Activated effector memory CD4-positive, alpha-beta T cell treated with anti-CD3 and anti-CD28 coated beads, Interleukin-2, amount 50 U/mL, for 16 hours (primary cell): ENCODE measurements around the gene ZNF593OS.

ENCODE experiments used
- DNase-seq: peaks from one replicate; pipeline ENCODE4 v3.0.0-alpha.2; 2020

The ZNF593OS gene

DNA sequence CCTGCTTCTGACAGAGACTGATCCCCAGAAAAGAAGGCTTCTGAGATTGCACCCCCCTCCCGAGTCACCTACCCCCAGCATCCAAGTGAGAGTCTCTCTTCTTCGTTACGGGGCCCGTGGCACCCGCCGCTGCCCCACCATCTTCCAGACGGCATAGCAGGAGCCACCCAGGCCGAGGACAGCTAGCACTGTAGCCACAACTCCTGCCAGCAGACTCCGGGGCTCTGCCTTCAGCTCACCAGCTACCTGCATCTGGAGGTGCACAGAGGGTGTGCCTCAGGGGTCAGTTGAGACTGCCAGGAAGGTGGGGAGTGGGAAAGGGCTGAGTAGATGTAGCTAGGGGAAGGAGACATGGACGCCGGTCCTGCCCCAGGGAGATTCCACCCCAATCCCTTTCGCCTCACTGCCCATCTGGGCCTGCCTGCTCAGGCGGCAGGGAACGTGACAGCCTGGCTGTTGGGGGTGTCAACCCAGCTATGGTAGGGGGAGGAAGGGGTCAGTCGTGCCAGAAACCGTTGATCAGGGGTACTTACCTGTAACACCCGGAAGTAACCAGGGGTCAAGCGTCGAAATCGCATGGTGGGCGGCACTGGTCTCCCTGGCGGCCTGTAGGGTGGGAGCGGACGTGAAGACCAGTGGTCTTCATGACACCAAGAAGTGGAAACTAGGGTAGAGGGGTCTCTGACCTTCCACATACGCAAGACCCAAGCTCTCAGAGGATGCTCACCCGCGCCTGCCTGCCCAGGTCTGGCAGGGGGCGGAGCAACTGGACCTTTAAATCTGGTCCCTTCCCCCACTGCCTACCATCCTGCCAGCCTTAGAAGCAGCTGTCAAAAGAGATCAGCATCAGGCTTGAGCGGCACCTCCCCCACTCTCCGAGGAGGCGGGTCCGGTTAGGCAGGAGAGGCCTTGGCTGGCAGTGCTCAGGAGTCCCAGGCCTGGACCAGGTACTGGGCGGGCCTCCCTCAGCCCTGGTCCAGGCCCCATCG is at the start of gene ZNF593OS:
ZNF593OS (minus strand) TSS at position 749 of the 989 bp plus-strand sequence; CDS start at position 578, 171 bp downstream.
- DNase-seq, result no peak

DNA sequence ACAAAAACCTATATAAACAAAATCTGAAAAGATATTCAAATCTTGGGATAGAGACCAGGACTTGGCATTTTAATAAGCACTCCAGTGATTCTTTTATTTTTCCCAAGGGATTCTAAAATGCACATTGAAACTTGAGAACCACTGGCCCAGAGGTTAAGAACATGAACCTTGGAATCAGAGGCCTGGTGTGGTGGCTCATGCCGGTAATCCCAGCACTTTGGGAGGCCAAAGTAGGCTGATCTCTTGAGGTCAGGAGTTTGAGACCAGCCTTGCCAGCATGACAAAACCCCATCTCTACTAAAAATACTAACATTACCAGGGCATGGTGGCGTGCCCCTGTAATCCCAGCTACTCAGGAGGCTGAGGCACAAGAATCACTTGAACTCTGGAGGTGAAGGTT is 49.5 kb upstream of the ZNF593OS start:
- no peak for DNase-seq

DNA sequence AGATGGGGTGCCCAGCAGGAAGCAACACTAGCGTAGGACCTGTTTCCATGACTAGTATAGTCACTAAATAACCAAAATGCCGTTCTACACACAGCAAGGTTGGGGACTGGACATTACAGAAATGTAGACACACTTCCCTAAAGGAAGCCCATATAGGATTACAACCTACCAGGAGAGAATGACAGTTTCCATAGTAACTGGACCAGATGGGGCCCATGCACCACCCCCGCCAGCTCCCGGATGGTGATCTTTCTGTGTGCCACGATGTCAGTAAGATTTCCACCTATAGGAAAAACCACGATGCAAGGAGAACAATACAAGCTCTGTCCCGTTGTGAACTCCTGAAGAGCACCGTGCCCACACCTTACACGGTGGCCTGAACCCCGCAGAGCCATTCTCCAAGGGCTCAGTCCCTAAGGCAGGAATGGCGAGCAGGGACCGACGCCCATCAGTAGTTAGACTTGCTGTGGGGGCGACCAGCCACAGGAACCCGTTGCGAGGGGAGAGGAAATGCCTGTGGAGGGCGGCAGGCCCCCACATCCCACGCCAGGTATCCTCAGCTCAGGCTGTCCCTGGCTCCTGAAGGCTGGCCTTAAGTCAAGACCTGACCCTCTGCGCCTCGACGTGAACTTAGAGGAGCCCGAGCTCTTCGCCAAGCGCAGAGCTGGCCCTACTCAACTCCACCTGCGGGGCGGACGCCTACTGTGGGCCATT is 48.7 kb upstream of the ZNF593OS start:
- DNase-seq, result no peak

DNA sequence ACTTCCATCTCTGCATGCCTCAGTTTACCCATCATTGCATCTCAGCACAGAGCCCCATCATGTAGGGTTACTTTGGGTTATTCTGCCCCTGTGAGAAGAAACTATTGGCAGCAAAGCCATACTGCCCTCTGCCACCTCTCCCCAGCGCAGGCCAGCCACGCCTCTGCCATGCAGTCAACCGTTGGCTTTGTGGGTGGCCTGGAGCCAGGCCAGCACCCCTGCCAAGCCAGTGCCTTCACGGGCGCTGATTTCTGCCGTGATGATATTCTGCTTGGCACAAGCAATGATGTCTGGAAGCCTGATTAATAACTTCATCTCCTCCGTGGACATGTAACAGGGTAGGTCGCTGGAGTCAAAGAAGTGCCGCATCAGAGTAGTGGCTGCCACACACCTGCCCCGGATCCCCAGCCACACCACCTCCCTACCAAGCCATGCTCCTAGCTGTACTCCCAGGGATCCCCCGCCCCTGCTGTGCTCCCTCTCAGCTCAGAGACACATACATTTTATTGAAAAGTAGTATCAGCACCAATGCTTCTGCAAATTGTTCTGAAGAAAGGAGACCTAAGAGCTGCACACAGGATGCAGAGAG is 47.4 kb upstream of the ZNF593OS start:
- no peak for DNase-seq

DNA sequence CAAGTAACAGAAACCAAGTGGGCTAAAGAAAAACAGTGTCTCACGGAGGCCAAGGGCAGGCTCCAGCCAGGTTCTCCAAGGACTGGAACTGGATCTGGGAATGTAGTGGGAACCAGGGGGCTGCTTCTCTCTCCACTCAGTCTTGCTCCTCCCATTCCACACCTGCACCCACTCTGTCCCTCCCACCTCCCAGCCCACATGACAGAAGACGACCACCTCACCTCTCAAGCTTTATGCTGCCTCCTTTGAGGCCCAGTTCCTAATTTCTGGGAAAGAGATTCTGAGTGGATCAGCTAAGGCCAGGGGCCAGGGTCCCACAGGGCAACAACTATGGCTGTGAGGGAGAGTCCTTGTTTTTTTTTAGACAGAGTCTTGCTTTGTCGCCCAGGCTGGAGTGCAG is 43.6 kb upstream of the ZNF593OS start:
- DNase-seq, result no peak

DNA sequence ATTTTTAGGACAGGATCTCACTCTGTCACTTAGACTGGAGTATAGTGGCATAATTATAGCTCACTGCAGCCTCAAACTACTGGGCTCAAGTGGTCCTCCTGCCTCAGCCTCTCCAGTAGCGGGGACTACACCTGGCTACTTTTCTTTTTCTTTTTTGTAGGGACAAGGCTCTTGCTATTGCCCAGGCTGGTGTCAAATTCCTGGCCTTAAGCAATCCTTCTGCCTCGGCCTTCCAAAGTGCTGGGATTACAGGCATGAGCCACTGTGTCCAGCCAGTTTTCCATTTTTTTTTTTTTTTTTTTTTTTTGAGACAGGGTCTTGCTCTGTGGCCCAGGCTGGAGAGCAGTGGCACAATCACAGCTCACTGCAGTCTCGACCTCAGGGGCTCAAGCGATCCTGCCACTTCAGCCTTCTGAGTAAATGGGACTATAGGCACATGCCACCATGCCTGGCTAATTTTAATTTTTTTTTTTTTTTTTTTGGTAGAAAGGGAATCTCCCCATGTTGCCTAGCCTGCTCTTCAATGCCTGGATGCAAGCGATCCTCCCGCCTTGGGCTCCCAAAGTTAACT is 41.8 kb upstream of the ZNF593OS start:
- peak; percentile 16 for DNase-seq

DNA sequence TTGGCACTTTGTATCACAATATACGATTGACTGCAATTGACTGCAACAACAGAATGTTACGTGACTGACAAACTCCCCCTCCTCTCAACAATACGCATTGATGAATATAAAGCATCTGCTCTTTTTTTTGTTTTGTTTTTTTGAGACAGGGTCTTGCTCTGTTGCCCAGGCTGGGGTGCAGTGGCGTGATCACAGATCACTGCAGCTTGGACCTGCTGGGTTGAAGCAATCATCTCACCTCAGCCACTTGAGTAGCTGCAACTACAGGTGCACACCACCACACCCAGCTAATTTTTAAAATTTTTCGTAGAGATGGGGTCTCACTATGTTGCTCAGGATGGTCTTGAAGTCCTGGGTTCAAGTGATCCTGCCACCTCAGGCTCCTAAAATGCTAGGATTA is 41.1 kb upstream of the ZNF593OS start:
- no peak for DNase-seq

DNA sequence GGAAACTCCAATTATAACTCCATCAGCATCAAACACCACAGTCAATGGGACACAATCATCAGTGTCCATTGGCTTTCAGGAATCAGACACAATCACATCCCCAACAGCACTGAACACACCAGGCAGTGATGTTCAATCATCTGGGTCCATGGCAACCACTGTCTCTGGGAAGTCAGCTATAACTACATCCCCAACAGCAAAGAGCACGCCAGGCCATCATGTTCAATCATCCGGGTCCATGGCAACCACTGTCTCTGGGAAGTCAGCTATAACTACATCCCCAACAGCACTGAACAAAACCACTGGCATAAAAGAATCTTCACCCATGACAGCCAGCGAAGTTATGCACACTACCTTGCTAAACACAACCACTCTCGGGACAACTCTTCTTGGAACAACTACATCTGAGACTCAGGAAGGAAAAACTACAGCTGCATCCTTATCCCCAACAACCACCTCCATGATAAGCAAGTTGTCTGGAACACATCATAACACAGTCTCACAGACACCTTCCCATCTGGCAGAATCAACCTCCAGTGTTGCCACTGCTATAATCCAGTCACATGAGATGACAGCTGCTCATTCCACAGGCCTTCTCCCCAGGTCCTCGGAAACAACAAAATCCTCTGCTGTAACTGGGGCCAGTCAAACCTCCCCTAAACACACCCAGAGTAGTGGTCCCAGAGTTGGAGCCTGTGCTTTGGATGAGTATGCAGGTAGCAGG is 38.7 kb upstream of the ZNF593OS start:
- DNase-seq, result no peak

DNA sequence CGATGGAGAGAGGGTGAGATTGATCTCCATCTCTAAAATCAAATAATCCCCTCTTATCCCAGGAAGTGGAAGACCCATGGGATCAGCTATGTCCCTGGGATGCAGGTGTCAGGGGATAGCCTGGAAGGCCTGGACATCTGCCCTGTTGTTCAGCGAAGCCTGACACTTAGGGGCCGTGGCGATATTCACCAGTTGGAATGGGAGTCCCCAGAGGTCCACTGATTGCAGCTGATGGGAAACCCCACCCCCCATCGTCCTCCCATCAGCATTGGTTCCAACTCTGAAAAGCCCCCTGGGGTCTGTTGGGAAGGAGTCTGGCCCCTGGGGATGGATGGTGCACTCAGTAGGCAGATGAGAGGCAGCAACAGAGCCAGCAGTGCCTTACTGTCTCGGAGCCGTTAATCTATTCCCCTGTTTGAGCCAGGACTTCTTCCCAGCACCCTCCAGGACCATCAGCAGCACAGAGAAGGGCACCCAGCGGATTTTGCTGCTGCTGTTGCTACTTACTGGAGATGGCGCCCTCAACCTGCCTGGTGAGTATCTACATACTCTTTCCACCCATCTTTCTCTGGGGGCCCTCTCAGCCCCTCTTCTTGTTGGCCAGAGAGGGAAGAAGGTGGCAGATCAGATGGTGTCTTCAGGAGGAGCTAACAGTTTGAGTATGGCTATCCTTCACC is 32.1 kb upstream of the ZNF593OS start:
- no peak for DNase-seq

DNA sequence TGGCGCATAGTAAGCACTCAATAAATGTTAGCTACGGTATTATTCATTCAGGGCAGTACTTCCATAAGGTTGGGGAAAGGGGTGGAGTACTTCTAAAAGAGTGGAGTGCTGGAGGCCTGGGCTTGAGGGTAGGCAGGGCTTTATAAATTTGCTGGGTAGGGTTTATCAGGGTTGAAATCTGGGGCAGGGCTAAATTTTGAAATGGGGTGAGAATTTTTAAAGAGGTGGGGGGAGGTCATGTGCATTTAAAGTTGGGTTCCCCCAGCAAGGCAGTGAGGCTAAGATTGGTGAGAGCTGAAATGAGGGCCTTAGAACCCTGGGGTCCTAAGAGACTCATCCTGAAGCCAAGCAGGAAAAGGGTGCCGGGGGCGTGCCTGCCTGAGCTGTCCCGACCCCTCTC is 28.8 kb upstream of the ZNF593OS start:
- DNase-seq, result no peak

DNA sequence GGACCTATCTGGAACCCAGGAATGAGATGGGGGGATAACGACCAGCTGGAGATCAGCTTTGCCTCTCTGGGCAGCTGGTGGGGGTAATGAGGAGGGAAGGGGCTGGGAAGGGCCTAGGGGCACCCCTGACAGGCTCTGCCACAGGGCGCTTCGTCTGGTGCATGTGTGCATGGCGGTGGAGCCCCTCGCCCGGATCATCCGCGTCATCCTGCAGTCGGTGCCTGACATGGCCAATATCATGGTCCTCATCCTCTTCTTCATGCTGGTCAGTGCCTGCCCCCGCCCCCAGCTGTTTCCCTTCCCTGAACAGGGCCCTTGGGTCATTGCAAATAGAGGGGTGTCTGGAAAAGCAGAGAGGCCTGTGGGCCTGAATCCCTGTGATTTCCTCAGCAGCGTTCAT is 26.2 kb upstream of the ZNF593OS start:
- DNase-seq, result no peak

DNA sequence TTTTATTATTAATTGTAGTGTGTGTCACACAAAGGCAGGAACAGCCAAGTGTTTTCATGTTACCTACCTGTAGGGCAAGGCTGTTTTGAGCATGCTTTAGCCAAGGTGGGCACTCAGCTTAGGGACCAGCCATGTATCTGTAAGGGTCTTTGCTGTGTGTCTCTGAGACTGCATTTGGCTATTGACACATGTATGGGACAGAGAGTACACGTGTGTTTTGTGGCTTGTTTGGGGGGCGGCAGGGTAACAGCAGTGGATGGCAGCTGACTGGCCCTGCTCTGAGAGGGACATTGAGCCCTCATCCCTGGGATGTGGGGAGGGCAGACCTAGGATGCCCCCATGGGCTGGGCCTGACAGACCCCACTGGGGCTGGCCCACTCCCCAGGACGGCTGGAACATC is 25.7 kb upstream of the ZNF593OS start:
- DNase-seq, result no peak

DNA sequence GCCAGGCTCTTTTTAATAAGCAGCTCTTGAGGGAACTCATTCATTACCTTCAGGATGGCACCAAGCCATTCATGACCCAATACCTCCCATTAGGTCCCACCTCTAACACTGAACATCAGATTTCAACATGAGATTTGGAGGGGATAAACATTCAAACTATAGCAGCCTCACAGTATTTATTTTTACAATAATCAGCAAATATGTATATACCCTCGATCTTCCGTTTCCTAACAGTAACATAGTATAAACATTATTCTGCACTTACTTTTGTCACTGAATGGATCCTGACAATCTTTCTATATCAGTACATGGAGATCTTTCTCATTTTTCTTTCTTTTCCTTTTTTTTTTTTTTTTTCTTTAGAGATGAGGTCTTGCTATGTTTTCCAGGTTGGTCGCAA is 24.2 kb upstream of the ZNF593OS start:
- no peak for DNase-seq

DNA sequence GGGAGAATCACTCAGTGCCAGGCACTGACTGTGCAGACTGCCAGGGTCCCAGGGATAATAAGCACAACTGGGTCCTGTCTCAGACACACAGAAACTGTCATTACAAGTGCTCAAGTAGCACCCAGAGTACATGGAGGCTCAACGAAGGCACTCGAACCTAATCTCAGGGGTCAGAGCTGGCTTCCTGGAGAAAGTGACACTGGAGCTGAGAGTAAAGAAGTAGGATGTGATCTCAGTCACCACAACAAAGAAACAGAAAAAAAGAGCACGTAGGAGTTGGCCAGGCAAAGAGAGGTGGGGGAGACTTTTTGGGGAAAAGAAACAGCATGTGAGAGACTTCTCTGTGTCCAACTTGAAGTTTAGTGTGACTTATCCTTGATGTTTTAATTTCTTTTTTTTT is 20.1 kb upstream of the ZNF593OS start:
- DNase-seq, result no peak

DNA sequence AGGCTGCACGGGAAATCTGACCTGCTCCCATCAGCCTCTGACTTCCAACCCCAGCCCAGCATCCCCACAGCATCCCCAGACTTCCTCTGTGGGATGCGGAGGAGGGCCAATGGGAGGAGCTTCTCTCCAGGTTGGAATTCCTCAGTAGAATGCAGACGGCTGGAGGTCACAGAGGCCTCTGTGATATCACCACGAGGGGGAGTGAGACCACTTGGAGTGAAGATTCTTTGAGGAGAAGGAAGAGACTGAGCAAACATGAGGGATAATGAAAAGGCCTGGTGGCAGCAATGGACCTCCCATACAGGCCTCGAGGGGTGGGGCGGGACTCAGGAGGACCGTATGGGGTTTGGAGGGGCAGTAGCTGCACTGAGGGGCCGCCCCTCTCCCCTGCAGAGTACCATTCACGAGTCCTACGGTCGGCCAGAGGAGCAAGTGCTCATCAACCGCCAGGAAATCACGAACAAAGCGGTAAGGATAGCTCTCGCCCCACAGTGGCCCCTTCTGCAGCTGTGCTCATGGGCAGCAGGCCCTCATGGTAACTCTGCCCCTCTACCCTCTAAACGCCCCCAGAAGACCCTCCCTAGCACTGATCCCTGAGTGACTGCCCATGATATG is 18.8 kb upstream of the ZNF593OS start, which contains the start of gene CATSPER4:
CATSPER4 (plus strand) TSS at position 230 of the 615 bp plus-strand sequence; CDS start at position 256, 26 bp downstream.
- no peak for DNase-seq

DNA sequence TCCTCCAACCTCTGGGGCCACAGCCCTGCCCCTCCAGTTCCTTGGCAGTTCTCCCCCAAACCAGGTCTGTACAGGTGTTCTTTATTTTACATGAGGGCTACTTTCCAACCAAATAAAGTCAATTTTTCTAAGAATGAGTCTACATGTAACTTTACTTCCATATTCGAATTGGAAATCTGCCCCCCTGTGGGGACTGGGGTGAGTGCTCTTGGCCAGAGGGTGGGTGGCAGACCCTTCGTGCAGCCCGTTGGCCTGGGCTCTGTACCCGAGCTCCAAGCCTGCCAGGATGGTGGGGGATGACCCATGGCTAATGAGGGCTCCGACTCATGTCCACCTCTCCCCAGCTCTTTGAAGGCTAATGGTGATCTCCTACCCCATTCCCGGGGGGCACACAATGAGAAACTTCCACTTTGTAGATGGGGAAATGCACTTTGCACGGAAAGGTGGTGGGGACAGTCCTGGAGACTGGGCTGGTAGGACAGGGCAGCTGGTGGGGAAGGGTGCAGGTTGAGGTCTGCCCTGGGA is 18.2 kb upstream of the ZNF593OS start:
- no peak for DNase-seq

DNA sequence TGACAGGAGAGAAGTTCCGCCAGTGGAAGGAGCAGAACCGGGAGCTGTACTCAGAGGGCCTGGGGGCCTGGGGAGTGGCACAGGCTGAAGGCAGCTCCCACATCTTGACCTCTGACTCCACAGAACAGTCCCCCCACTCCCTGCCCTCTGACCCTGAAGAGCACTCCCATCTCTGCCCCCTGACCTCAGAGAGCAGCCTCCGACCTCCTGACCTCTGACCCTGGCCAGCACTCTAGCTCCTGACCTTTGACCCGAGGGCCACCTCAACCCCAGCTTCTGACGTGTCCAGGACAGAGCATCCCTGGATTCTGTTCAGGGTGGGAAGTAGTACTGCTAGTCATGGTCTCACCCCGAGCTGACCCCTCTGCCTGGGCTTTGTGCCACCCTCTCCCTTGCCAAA is 17.7 kb upstream of the ZNF593OS start:
- no peak for DNase-seq

DNA sequence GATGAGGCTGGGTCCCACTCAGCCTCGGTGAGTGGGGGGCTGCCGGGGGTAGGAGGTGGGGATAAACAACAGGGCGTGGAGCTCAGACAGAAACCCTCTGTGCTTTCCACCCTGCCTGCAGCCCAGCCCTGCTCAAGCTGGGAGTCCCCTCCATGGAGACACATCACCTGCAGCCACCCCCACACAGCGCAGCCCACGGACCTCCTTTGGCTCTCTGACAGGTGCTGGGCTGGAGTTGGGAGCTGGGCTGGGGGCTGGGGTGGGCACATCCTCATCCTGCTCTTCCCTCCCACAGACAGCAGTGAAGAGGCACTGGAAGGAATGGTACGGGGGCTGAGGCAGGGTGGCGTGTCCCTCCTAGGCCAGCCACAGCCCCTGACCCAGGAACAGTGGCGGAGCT is 16.8 kb upstream of the ZNF593OS start:
- no peak for DNase-seq

DNA sequence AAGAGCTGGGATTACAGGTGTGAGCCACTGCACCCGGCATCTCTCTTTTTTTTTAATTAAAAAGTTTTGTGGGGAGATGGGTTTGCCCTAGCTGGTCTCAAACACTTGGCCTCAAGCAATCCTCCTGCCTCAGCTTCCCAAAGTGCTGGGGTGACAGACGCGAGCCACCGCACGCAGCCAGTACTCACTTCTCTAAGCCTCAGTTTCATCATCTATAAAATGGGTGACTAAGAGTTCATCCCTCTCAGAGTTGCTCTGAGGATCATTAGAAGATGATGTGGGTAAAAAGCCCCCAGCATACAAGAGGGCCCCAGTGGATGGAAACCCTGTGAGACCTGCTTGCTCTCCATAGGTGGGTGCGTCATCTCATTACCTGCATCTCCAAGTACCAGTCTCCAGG is 16.2 kb upstream of the ZNF593OS start:
- no peak for DNase-seq

DNA sequence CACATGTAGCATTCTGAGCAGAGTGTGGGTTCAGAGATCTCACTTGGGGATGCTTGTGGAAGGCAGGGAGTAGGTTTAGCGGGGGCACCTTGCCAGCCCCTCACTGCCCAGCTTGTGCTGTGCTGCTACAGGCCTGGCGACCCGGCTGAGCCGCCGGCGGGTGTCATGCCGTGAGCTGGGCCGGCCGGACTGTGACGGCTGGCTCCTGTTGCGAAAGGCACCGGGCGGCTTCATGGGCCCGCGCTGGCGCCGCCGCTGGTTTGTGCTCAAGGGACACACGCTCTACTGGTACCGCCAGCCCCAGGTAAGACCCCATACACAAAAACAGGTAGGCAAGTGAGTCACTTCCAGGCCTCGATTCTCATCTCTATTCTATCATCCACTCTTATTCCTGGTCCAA is 13.3 kb upstream of the ZNF593OS start:
- no peak for DNase-seq

DNA sequence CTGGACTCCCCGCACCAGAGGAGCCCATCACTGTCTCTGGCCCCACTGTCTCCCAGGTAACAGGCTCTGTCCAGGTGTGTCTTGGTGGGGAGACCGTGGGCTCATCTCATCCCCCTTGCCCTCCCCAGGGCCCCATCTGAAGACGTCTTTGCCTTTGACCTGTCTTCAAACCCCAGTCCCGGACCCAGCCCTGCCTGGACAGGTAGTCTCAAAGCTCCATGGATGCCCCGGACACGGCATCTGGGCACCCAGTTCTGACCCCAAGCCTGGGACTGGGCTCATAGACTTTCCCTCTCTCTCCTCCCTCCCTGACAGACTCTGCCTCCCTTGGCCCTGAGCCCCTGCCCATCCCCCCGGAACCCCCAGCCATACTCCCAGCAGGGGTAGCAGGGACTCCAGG is 12.5 kb upstream of the ZNF593OS start:
- DNase-seq, result no peak
